Measurements from ENCODE around the gene RPL39. TPM values are rescaled to one million over a fixed set of nuclear protein-coding genes. Genes with fewer than 3 reads are reported as not detected.
A peak's percentile ranks its signal among the peaks of the same experiment; 100 is the strongest.
"Not testable (repeated sequence)": the region's sequence is repeated elsewhere in the genome, so short reads cannot be mapped to it uniquely, and the experiment has no call there.

RPL39 gene
- total RNA-seq, result 1,220 TPM
- long read RNA-seq, transcript RPL39-201 (3 exons, 401 nt), result major isoform, 46 of 47 reads
- long read RNA-seq, partial matches to known transcripts, result 0 of 47 reads
- long read RNA-seq, other reads (novel, unspliced or antisense), result 1 of 47 reads

DNA sequence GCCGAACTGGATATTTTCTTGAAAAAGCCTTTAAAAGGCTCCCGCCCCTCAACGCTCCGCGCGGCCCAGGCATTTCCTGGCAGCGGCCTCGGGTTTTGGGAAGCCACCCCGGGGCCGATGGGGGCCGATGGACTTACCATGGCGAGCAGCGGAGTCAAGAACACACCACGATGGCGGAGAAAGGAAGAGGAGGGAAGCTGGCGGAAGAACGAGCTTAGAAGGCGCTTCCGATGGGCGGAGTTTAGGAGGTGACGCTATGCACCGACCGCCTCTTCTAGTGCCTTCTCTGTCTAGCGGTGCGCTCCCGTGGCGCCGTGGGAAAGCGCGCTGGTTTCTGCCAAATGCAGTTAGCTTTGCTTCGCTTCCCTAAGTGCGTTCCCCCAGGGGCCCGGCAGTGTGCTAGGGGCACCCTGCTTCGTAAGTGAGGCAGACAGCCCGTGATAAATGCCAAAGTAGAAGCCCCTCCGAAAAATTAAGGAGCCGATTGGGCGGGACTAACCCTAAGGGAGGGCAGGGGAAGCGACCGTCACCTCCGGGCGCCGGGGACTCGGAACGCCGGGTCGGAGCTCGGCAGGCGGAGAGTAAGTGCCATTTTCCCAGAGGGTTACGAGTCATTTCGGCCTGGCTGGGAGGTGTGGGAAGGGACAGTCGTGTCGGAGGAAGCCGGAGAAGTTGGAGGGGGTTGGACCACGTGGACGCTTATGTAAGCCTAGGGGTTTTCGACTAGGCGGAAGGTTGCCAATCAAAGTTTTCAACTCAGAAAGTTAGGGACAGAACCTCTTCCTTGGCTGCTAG lies at the start of gene RPL39:
TSS of gene RPL39 (minus strand) at position 194 of the 795 bp plus-strand sequence. CDS start at position 140, 54 bp downstream.
- peak; percentile 91 for DNase-seq (ENCODE audit: low spot score)

DNA sequence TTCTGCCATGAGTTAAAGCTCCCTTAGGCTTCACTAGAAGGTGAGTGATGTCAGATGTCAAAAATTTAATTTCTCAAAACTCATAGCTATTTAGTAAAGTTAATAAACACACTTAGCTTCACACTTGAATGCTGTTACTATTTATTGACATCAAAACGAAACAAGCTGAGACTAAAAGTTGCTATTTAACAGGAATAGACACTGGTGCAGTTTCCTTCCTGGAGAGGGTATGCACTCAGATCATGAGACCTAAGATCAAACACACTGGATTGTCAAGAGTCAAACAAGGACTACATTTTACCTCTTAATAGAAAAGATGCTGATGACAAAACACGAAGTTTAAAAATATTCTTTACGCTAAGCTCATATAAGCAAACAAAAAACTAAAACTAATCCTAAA lies 42.5 kb upstream of the RPL39 start:
- no peak for DNase-seq (ENCODE audit: low spot score)

DNA sequence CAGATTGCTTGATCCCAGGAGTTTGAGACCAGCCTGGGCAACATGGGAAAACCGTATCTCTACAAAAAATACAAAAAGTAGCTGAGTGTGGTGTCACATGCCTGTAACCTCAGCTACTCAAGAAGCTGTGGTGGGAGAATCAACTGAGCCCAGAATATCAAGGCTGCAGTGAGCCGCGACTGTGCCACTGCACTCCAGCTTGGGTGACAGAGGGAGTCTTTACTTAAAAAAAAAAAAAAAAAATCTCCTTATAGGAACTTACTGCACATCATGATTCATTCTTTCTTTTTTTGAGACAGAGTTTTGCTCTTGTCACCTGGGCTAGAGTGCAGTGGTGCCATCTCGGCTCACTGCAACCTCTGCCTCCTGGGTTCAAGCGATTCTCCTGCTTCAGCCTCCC lies 37.0 kb upstream of the RPL39 start:
- no peak for DNase-seq (ENCODE audit: low spot score)

DNA sequence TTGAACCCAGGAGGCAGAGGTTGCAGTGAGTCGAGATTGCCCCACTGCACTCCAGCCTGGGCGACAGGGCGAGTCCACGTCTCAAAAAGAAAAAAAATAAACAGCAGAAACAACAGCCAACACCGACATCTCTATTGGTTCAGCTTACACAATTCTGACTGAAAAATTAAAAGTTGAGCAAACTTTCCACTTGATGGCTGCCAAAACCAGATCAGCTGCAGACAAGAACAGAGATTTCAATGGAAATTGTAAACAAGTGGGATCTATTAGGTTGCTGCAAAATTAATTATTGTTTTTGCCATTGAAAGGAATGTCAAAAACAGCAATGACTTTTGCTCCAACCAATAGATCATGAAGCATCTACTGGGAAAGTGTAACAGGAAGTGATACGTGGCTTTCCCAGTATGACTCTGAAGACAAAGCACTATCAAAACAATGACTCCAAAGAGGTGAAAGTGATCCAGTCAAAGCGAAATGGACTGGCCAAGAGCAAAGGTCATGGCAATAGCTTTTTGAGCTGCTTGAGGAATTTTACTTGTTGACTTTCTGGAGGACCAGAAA lies 35.0 kb upstream of the RPL39 start:
- DNase-seq (ENCODE audit: low spot score), result no peak

DNA sequence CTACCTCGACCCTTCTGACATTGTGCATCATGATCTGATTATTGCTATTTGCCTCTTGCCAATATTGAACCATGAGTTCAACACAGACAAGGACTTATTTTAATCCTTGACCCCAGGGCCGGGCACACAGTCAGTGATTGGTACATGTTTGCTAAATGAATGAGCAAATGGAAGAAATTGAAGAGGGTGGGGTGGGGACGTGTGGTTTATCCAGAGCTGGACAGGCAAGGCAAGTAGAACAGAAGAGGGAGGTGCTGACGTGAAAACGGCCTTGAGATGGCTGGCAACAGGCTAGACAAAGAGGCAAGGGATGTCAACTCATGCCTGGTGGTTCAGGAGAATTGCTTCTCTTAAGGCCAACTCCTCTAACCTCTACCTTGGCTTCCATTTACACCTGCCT lies 32.8 kb upstream of the RPL39 start:
- not testable (repeated sequence) for DNase-seq (ENCODE audit: low spot score)

DNA sequence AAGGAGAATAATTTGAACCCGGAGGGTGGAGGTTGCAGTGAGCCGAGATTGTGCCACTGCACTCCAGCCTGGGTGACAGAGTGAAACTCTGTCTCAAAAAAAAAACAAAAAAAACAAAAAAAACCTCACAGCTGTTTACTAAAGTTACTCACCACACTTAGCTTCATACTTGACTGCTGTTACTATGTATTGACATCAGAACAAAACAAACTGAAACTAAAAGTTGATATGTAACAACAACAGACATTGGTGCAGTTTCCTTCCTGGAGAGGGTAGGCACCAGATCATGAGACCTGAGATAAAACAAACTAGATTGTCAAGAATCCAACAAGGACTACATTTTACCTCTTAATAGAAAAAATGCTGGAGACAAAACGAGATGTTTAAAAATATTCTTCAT lies 30.3 kb upstream of the RPL39 start:
- DNase-seq (ENCODE audit: low spot score), result not testable (repeated sequence)

DNA sequence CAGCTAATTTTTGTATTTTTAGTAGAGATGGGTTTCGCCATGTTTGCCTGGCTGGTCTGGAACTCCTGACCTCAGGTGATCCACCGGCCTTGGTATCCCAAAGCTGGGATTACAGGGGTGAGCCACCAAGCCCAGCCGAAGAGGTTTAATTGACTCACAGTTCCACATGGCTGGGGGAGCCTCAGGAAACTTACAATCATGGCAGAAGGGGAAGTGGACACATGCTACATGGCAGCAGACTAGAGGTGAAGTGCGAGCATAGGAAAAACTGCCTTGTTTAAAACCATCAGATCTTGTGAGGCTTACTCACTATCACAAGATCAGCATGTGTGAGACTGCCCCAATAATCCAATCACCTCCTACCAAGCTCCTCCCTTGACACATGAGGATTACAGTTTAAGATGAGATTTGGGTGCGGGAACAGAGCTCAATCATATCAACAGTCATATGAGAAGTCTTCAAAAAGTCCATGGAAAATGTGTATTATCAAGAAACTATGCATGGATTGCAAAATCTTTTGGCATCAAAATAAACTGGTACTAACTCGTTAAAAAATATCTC lies 25.8 kb upstream of the RPL39 start:
- no peak for DNase-seq (ENCODE audit: low spot score)

DNA sequence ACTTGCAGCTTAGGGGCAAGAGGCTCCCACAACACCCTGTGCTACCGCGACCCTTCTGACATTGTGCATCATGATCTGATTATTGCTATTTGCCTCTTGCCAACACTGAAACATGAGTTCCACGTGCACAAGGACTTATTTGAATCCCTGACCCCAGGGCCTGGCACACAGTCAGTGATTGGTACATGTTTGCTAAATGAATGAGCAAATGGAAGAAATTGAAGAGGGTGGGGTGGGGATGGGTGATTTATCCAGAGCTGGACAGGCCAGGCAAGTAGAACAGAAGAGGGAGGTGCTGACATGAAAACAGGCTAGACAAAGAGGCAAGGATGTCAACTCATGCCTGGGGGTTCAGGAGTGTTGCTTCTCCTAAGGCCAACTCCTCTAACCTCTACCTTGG lies 24.9 kb upstream of the RPL39 start:
- DNase-seq (ENCODE audit: low spot score), result no peak

DNA sequence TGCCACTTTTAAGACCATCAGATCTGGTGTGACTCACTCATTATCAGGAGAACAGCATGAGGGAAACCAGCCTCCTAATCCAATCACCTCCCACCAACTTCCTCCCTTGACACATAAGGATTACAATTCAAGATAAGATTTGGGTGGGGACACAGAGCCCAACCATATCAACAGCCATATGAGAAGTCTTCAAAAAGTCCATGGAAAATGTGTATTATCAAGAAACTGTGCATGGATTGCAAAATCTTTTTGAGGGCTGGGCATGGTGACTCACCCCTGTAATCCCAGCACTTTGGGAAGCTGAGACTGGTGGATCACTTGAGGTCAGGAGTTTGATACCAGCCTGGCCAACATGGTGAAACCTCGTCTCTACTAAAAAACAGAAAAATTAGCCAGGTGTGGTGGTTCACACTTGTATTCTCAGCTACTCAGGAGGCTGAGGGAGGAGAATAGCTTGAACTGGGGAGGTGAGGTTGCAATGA lies 17.8 kb upstream of the RPL39 start:
- no peak for DNase-seq (ENCODE audit: low spot score)

DNA sequence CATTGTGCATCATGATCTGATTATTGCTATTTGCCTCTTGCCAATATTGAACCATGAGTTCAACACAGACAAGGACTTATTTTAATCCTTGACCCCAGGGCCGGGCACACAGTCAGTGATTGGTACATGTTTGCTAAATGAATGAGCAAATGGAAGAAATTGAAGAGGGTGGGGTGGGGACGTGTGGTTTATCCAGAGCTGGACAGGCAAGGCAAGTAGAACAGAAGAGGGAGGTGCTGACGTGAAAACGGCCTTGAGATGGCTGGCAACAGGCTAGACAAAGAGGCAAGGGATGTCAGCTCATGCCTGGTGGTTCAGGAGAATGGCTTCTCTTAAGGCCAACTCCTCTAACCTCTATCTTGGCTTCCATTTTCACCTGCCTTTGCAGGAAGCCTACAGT lies 17.0 kb upstream of the RPL39 start:
- not testable (repeated sequence) for DNase-seq (ENCODE audit: low spot score)

DNA sequence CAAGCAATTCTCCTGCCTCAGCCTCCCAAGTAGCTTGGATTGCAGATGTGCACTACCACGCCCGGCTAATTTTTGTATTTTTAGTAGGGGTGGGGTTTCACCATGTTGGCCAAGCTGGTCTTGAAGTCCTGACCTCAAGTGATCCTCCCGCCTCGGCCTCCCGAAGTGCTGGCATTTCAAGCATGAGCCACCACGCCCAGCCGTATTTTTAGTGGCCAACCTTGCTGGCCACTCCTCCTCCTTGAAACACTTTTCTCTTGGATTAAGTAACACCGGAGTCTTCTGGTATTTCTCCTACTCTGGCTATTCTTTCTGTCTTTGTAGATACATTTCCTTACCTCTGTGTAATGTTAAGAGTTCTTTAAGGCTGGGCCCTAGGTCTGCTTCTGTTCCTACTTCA lies 11.1 kb upstream of the RPL39 start:
- no peak for DNase-seq (ENCODE audit: low spot score)

DNA sequence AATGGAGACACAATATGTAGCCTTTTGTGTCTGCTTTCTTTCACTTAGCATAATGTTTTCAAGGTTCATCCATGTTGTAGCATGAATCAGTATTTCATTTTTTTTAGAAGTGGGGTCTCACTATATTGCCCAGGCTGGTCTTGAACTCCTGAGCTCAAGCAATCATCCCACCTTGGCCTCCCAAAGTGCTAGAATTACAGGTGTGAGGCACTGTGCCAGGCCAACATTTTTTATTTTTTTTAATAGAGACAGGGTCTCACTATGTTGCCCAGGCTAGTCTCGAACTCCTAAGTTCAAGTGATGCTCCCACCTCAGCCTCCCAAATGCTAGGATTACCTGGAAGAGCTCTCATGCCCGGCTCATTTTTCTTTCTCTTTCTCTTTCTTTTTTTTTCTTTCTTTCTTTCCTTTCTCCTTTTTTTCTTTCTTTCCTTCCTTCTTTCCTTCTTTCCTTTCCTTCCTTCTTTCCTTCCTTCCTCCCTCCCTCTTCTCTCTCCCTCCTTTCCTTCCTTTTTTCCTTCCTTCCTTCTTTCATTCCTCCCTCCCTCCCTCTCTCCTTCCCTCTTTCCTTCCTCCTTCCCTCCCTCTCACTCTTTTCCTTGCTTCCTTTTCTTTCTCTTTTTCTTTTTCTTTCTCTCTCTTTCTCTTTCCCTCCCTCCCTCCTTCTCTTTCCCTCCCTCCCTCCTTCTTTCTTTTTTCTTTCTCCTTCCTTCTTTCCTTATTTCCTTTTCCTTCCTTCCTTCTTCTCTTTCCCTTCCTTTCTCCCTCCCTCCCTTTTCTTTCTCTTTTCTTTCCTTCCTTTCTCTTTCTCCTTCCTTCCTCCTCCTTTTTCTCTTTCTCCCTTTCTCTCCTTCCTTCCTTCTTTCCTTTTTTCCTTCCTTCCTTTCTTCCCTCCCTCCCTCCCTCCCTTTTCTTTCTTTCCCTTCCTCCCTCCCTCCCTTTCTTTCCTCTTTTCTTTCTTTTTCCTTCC lies 10.1 kb upstream of the RPL39 start:
- DNase-seq (ENCODE audit: low spot score), result no peak

DNA sequence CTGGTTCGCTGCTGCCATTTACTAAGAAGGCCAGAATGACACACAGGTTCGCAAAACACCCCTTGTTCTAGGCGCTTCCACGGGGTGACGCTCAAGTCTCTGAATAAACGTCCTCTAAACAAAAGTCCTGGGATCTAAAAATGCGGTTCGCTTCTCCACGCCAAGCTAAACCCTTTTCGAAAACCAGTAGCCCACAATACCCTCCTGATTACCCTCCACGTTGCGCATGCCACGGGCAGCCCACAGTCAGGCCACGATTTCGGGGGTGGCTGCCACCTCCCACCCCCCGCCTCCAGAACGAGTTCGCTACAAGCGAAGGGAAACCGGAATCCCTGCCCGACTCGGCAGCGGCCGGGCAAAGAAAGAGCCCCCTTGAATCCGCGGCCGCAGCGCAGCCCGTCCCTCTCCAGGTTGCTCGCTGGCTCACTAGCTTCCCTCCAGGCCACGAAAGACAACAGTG lies 423 bp downstream of the RPL39 start:
- DNase-seq (ENCODE audit: low spot score), result no peak

DNA sequence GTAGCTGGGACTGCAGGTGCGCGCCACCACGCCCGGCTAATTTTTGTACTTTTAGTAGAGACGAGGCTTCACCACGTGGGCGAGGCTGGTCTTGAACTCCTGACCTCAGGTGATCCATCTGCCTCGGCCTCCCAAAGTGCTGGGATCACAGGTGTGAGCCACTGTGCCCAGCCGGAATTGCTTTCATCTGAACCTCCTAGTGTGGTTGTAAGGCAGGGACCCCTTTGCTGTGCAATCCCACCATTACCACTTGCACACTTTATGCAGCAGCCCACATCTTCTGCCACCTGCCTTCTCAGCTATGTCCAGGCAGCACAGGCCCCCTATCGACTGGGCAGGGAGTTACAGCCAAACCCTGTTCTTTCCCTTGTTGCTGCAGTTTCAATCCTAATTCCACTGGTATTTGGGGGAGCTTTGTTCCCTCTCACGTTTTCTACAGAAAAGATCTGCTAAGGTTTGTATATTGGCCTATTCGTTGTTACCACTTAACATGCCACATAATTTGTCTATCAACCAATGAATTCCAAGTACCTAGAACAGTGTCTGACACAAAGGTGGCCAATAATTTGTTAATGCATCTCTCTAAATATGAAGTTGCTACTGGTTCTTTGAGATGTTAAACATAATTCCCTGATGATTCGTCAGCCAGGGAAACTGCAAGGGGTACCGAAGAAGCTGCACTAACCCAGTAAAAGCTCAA lies 6.5 kb downstream of the RPL39 start:
- no peak for DNase-seq (ENCODE audit: low spot score)

DNA sequence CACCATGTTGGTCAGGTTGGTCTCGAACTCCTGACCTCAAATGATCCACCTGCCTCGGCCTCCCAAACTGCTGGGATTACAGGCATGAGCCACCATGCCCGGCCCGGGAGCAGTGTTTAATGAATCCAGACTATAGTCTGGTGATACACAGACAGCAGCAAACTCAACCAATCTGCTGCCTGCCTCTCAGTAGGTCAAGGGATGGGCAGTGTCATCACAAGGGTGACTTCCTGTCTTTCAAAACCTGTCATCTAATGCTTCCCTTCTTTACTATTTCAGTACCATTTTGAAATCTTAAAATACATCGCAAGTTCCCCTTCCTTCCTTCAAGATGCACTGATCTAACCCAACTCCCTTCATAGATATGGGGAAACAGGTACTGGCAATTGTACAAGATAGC lies 8.4 kb downstream of the RPL39 start:
- DNase-seq (ENCODE audit: low spot score), result no peak

DNA sequence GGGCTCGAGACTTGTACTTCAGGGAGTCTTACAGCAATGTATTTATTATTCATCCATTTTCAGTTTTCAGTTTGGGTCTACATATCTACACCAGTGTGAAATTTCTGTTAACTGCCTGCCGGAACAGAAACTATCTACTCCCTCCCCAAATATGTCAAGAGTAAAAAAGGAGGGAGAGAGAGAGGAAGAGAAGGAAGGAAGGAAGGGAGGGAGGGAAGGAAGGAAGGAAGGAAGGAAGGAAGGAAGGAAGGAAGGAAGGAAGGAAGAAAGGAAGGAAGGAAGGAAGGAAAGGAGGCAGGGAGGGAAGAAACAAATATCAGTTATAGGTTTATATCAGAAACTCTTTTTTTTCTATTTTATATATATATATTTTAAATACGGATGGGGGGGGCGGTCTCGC lies 12.6 kb downstream of the RPL39 start:
- DNase-seq (ENCODE audit: low spot score), result no peak

DNA sequence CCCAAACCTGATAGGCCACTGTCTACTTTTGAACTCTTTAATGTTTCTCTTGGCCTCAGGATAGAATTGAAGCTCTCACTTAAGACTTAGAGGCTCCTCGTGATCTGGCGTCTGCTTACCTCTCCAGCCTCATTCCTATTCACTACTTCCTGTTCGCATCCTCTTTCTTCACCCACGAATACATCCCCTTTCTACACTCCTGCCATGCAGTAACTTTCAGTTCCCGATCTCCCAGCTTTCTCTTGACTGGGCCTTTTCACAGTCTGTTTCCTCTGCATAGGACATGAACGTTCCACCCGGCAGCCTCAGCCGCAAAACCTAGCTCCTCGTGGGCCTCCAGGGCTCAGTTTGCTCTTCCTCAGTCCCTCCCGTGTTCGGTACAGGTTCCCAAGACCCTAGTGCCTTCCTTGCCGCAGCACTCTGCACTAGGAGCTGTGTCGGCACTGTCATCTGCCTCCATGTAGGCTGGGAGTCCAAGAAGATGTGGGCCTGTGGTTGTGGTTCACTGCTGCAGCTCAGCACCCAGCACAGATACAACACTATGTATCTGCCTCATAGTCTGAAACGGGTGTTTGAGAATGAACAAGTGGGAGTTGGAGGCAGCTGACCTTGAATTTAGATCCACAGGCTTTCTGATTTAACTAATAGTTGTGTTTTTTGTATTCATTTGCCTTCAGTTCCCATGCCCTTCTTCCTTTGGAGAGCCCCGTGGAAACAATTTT lies 15.8 kb downstream of the RPL39 start:
- no peak for DNase-seq (ENCODE audit: low spot score)

DNA sequence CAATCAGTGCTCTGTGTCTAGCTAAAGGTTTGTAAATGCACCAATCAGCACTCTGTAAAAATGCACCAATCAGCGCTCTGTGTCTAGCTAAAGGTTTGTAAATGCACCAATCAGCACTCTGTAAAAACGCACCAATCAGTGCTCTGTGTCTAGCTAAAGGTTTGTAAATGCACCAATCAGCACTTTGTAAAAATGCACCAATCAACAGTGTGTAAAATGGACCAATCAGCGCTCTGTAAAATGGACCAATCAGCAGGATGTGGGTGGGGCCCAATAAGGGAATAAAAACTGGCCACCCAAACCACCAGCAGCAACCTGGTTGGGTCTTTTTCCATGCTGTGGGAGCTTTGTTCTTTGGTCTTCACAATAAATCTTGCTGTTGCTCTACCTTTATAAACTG lies 22.0 kb downstream of the RPL39 start:
- DNase-seq (ENCODE audit: low spot score), result not testable (repeated sequence)

DNA sequence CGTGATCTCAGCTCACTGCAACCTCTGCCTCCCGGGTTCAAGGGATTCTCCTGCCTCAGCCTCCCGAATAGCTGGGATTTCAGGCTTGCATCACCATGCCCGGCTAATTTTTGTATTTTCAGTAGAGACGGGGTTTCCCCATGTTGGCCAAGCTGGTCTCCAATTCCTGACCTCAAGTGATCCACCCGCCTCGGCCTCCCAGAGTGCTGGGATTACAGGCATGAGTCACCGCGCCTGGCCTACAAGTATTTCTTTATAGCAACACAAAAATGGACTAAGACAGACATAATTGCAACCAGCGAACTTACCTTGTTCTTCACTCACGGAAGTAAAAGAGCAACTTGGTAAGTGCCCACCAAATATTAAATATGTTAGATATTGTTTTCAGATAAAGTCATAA lies 23.0 kb downstream of the RPL39 start:
- DNase-seq (ENCODE audit: low spot score), result not testable (repeated sequence)
